Mucosa of rectum (tissue), 2 donors: Measurements from ENCODE around the gene MPP7.
A peak's percentile ranks its signal among the peaks of the same experiment; 100 is the strongest.

ENCODE experiments used
- H3K27ac ChIP-seq, 2 donors: one replicate each; pipeline ENCODE4 v1.7.0; 2013; ENCODE audit warnings: inconsistent platforms in 2 of 2, low read depth in 2 of 2, low read length in 2 of 2
- H3K27me3 ChIP-seq, 2 donors: one replicate each; pipeline ENCODE4 v1.7.0; 2013; ENCODE audit warnings: low read length in 2 of 2; ENCODE audit not compliant: control insufficient read depth in 2 of 2, insufficient read depth in 2 of 2
- H3K36me3 ChIP-seq, 2 donors: one replicate each; pipeline ENCODE4 v1.7.0; 2013; ENCODE audit warnings: low read length in 2 of 2; ENCODE audit not compliant: control insufficient read depth in 2 of 2, insufficient read depth in 2 of 2
- H3K4me1 ChIP-seq, 2 donors: one replicate each; pipeline ENCODE4 v1.7.0; 2013; ENCODE audit warnings: low read length in 2 of 2, mild to moderate bottlenecking in 1 of 2; ENCODE audit not compliant: control insufficient read depth in 2 of 2, insufficient read depth in 2 of 2
- H3K4me3 ChIP-seq, 2 donors: one replicate each; pipeline ENCODE4 v1.7.0; 2013; ENCODE audit warnings: low read length in 2 of 2
- H3K9ac ChIP-seq, 2 donors: one replicate each; pipeline ENCODE4 v1.7.0; 2013; ENCODE audit warnings: low read length in 2 of 2, low read depth in 1 of 2, mild to moderate bottlenecking in 1 of 2
- H3K9me3 ChIP-seq, 2 donors: one replicate each; pipeline ENCODE4 v1.7.0; 2013; ENCODE audit warnings: low read length in 2 of 2; ENCODE audit not compliant: control insufficient read depth in 2 of 2
- donor health status: healthy.
- donor health status: Normal muscosa, but diverticular disease.

The MPP7 gene

GRCh38 chr10:28278842-28279241 is 24.0 kb downstream of the MPP7 start:
- no peaks in the 10 kb centered on the region for H3K27me3 ChIP-seq
- H3K4me1 ChIP-seq, result no peaks in the 10 kb centered on the region
- no peaks in the 10 kb centered on the region for H3K9me3 ChIP-seq
- no peaks in the 10 kb centered on the region for H3K36me3 ChIP-seq
- H3K4me3 ChIP-seq, result no peak overlapping the region
- H3K27ac ChIP-seq, result no peak overlapping the region
- H3K9ac ChIP-seq, result no peak overlapping the region

- Histone ChIP-seq H3K27me3 (no peaks in the 10 kb centered on the region), H3K9ac (no peak overlapping the region), H3K9me3 (no peaks in the 10 kb centered on the region), H3K36me3 (no peaks in the 10 kb centered on the region), H3K27ac (no peak overlapping the region), H3K4me1 (no peaks in the 10 kb centered on the region), H3K4me3 (no peak overlapping the region)
Observed at GRCh38 chr10:28276384-28276783, 26.5 kb downstream of the MPP7 start.

GRCh38 chr10:28274475-28274874 is 28.4 kb downstream of the MPP7 start:
- Histone ChIP-seq H3K9me3 (no peaks in the 10 kb centered on the region), H3K27me3 (no peaks in the 10 kb centered on the region), H3K4me1 (no peaks in the 10 kb centered on the region), H3K36me3 (no peaks in the 10 kb centered on the region), H3K27ac (no peak overlapping the region), H3K9ac (no peak overlapping the region), H3K4me3 (no peak overlapping the region)

- Histone ChIP-seq H3K4me1 (no peaks in the 10 kb centered on the region), H3K27ac (no peak overlapping the region), H3K9me3 (no peaks in the 10 kb centered on the region), H3K4me3 (no peak overlapping the region), H3K9ac (no peak overlapping the region), H3K27me3 (no peaks in the 10 kb centered on the region), H3K36me3 (no peaks in the 10 kb centered on the region)
Observed at GRCh38 chr10:28273343-28273742, 29.5 kb downstream of the MPP7 start.

- H3K36me3 ChIP-seq, result no peaks in the 10 kb centered on the region
- no peaks in the 10 kb centered on the region for H3K9me3 ChIP-seq
- H3K4me1 ChIP-seq, result no peaks in the 10 kb centered on the region
Observed at GRCh38 chr10:28269842-28270456, 32.9 kb downstream of the MPP7 start.

GRCh38 chr10:28266449-28267224 is 36.2 kb downstream of the MPP7 start:
- H3K9ac ChIP-seq, result no peak overlapping the region
- no peaks in the 10 kb centered on the region for H3K36me3 ChIP-seq
- no peak overlapping the region for H3K27ac ChIP-seq
- no peaks in the 10 kb centered on the region for H3K9me3 ChIP-seq
- peaks cover 0 to 8% of the 10 kb centered on the region in 2 donors for H3K4me1 ChIP-seq
- H3K4me3 ChIP-seq, result no peak overlapping the region
- no peaks in the 10 kb centered on the region for H3K27me3 ChIP-seq

More at GRCh38 chr10:28269842-28270456, 32.9 kb downstream of the MPP7 start:
- Histone ChIP-seq H3K27me3 (no peaks in the 10 kb centered on the region), H3K9ac (no peak overlapping the region), H3K4me3 (no peak overlapping the region), H3K27ac (no peak overlapping the region)

DNA sequence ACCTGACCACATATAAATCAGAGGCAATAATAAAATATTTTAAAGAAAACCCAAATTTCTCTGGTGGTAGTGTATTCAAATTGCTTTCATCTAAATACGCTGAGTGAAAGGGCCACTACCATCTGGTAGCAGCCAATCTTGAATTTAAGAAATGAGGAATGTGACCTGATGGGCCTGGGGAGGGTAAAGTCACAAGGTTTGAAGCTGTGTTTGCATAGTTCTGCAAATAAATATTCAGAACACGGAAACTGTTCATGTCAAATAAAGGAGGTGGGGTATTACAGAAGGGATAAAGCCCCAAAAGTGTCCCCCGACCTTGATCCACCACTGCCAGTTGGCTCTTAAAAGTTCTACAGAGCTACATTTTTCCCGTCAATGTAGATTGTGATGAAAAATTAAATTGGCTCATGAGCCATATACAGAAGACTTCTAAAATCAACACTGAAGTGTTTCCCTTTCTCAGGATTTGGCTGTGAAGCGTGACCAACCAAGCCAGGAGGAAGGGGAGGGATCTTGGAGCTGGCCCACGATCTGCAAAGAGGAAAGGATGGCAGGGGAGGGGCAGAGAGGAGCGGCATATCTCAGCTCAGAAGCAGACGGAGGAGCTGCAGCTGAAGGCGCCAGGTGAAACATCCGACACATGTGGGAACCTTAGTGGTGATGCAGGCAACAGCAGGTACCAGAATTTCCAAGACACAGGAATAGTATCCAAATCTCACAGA is 39.6 kb downstream of the MPP7 start:
- H3K36me3 ChIP-seq, result no peaks in the 10 kb centered on the region
- peak overlapping the region in 1 of 2 donors; percentile 1 for H3K4me3 ChIP-seq
- H3K27ac ChIP-seq, result no peak overlapping the region
- peaks cover 0 to 8% of the 10 kb centered on the region in 2 donors for H3K4me1 ChIP-seq
- H3K9me3 ChIP-seq, result no peaks in the 10 kb centered on the region
- no peak overlapping the region for H3K9ac ChIP-seq
- no peaks in the 10 kb centered on the region for H3K27me3 ChIP-seq

DNA sequence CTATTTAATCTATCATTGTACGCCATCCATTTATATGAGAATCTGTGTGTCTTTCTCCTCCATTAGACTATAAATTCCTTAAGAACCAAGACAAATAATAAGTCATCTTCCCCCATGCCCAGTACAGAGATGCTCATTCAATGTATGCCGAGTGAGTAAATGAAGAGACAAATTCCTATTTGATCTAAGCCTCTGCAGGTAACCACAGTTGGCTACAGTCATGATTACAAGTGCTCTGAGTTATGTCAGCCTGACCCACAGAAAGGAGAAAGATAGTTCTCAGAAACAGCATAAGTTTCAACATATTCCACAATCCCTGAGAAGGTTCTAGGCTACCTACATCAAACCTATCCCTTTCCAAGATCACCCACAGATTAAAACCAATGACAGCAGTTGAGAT is 46.1 kb downstream of the MPP7 start:
- Histone ChIP-seq H3K4me1 (no peaks in the 10 kb centered on the region), H3K27me3 (no peaks in the 10 kb centered on the region), H3K36me3 (no peaks in the 10 kb centered on the region), H3K9ac (no peak overlapping the region), H3K9me3 (no peaks in the 10 kb centered on the region), H3K27ac (no peak overlapping the region), H3K4me3 (no peak overlapping the region)

DNA sequence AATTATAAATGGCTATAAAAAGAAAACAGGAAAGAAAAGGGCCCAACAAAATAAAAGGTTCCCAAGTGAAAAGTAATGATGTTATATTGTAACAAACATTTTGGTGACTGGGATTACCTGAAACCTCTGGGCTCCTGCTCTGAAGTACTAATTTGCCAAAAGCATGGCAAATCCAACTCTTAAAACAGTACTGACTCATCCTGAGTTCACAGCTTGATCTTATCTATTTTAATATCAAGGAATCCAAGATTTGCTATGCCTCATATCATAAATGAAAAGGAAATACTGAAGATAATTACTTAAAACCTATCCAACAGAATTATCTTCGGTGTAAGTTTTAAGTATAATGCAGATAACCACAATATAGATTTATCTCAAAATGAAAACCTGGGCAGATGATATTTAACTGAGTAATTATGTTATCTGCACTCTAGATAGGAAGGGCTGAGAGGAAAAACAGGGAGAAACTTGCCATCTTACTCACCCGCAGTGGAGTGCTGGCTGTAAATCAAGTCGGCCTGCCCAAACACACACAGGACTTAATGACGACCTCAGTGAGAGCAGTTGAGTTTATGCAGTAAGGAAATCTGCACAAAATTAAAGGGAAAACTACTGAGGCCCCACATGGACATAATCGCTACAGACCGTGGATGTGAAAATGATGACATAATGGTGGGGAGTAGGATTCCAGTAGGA is 48.4 kb downstream of the MPP7 start:
- Histone ChIP-seq H3K4me3 (no peak overlapping the region), H3K4me1 (no peaks in the 10 kb centered on the region), H3K27ac (no peak overlapping the region)

More for the DNA sequence above, 48.4 kb downstream of the MPP7 start:
- Histone ChIP-seq H3K27me3 (no peaks in the 10 kb centered on the region), H3K9ac (no peak overlapping the region), H3K36me3 (no peaks in the 10 kb centered on the region), H3K9me3 (no peaks in the 10 kb centered on the region)
